Liver (tissue), 9 donors: Measurements from ENCODE around the gene AOPEP. TPM values are rescaled to one million over a fixed set of nuclear protein-coding genes. Genes with fewer than 3 reads are reported as not detected.

Experiments used
- DNase-seq: peaks from one replicate; pipeline ENCODE4 v3.0.0-alpha.2; 2017; ENCODE audit warnings: low spot score
- H3K27ac ChIP-seq, 2 donors: one replicate each; pipeline ENCODE4 v1.7.0; 2013; ENCODE audit warnings: inconsistent platforms in 2 of 2, low read length in 2 of 2, control low read depth in 1 of 2, low read depth in 1 of 2, mild to moderate bottlenecking in 1 of 2
- H3K27me3 ChIP-seq, 4 donors: one replicate each; pipeline versions ENCODE4 v1.6.1 to v1.7.0; 2013; ENCODE audit warnings: low read length in 3 of 4, inconsistent platforms in 1 of 4, mild to moderate bottlenecking in 1 of 4, moderate library complexity in 1 of 4; ENCODE audit not compliant: control insufficient read depth in 4 of 4, insufficient read depth in 4 of 4
- H3K36me3 ChIP-seq, 4 donors: one replicate each; pipeline versions ENCODE4 v1.6.1 to v1.7.0; 2013; ENCODE audit warnings: low read length in 3 of 4, mild to moderate bottlenecking in 3 of 4, low read depth in 1 of 4, moderate library complexity in 1 of 4; ENCODE audit not compliant: control insufficient read depth in 4 of 4, insufficient read depth in 3 of 4
- H3K4me1 ChIP-seq, 4 donors: one replicate each; pipeline versions ENCODE4 v1.6.1 to v1.7.0; 2013; ENCODE audit warnings: low read length in 3 of 4, mild to moderate bottlenecking in 3 of 4, moderate library complexity in 1 of 4; ENCODE audit not compliant: control insufficient read depth in 4 of 4, insufficient read depth in 4 of 4
- H3K4me3 ChIP-seq, 3 donors: one replicate each; pipeline versions ENCODE4 v1.6.1 to v1.7.0; 2013; ENCODE audit warnings: low read length in 3 of 3, control low read depth in 1 of 3, low read depth in 1 of 3, mild to moderate bottlenecking in 1 of 3
- H3K9ac ChIP-seq, 2 donors: one replicate each; pipeline ENCODE4 v1.7.0; 2013; ENCODE audit warnings: low read length in 2 of 2, mild to moderate bottlenecking in 2 of 2, moderate library complexity in 2 of 2, control low read depth in 1 of 2, low read depth in 1 of 2
- H3K9me3 ChIP-seq, 4 donors: one replicate each; pipeline versions ENCODE4 v1.6.1 to v1.7.0; 2013; ENCODE audit warnings: low read length in 3 of 4; ENCODE audit not compliant: control insufficient read depth in 4 of 4
- ATF3 ChIP-seq: IDR thresholded peaks from 2 replicates; pipeline ENCODE4 v1.6.1; 2016; ENCODE audit warnings: antibody characterized with exemption
- CTCF ChIP-seq: fragments of 150-350 bp; IDR thresholded peaks from 2 replicates; pipeline ENCODE4 v1.5.1; 2017; ENCODE audit warnings: improper control_type of control experiment, low read depth, low read length; ENCODE audit not compliant: missing input control
- EGR1 ChIP-seq, 2 donors: IDR thresholded peaks; 2 replicates each; pipeline ENCODE4 v1.6.1; 2016 to 2018; ENCODE audit warnings: antibody characterized with exemption in 2 of 2, low read depth in 2 of 2
- FOXA1 ChIP-seq: IDR thresholded peaks from 2 replicates; pipeline ENCODE4 v1.6.1; 2016; ENCODE audit warnings: antibody characterized with exemption
- GABPA ChIP-seq, 2 donors: IDR thresholded peaks in 1 of 2; conservative IDR thresholded peaks in 1 of 2; 2 replicates each; pipeline ENCODE4 v1.6.1; 2016; ENCODE audit warnings: antibody characterized with exemption in 2 of 2, mild to moderate bottlenecking in 1 of 2, moderate library complexity in 1 of 2
- HNF4A ChIP-seq, 2 donors: conservative IDR thresholded peaks; 2 replicates each; pipeline ENCODE4 v1.6.1; 2016; ENCODE audit warnings: antibody characterized with exemption in 2 of 2, mild to moderate bottlenecking in 2 of 2
- HNF4G ChIP-seq: IDR thresholded peaks from 2 replicates; pipeline ENCODE4 v1.6.1; 2016; ENCODE audit warnings: antibody characterized with exemption
- JUND ChIP-seq, 2 donors: IDR thresholded peaks; 2 replicates each; pipeline ENCODE4 v1.6.1; 2016; ENCODE audit warnings: antibody characterized with exemption in 2 of 2
- MAX ChIP-seq: IDR thresholded peaks from 2 replicates; pipeline ENCODE4 v1.6.1; 2016; ENCODE audit warnings: antibody characterized with exemption
- NR2F2 ChIP-seq: IDR thresholded peaks from 2 replicates; pipeline ENCODE4 v1.6.1; 2016; ENCODE audit warnings: antibody characterized with exemption
- RAD21 ChIP-seq, 2 donors: IDR thresholded peaks; 2 replicates each; pipeline ENCODE4 v1.6.1; 2016; ENCODE audit warnings: antibody characterized with exemption in 2 of 2, mild to moderate bottlenecking in 2 of 2
- REST ChIP-seq: IDR thresholded peaks from 2 replicates; pipeline ENCODE4 v1.6.1; 2016; ENCODE audit warnings: antibody characterized with exemption, mild to moderate bottlenecking
- RXRA ChIP-seq, 2 donors: IDR thresholded peaks; 2 replicates each; pipeline ENCODE4 v1.6.1; 2017 to 2018; ENCODE audit warnings: antibody characterized with exemption in 2 of 2, mild to moderate bottlenecking in 1 of 2
- SP1 ChIP-seq: IDR thresholded peaks from 2 replicates; pipeline ENCODE4 v1.6.1; 2018; ENCODE audit warnings: antibody characterized with exemption, mild to moderate bottlenecking
- TAF1 ChIP-seq: conservative IDR thresholded peaks from 2 replicates; pipeline ENCODE4 v1.6.1; 2016; ENCODE audit warnings: antibody characterized with exemption, mild to moderate bottlenecking
- YY1 ChIP-seq: IDR thresholded peaks from 2 replicates; pipeline ENCODE4 v1.6.1; 2016; ENCODE audit warnings: antibody characterized with exemption, mild to moderate bottlenecking
- ZBTB33 ChIP-seq: IDR thresholded peaks from 2 replicates; pipeline ENCODE4 v1.6.1; 2016; ENCODE audit warnings: antibody characterized with exemption
- whole genome bisulfite sequencing: extraction: QIAGEN DNeasy Blood & Tissue Kit; methylation state at CpG from one replicate; pipeline ENCODE4 v1.1.7; 2013; 5-methylcytosine and 5-hydroxymethylcytosine counted together
- polyA plus RNA-seq, 2 donors: library from polyadenylated mRNA; stranded (reverse) in 1 of 2; unstranded in 1 of 2; fragments of 200-250 nt in 1 of 2; fragments of >200 nt in 1 of 2; fragmentation: Nextera tagmentation in 1 of 2; extraction: Ambion mirVana in 1 of 2; gene quantifications; one replicate each; pipeline versions ENCODE4 v1.2.1 to v1.2.3, GENCODE V29; 2013 to 2015
- total RNA-seq, 2 donors: library from RNA; depleted of rRNA; stranded (reverse); fragments of >200 nt; gene quantifications; one replicate each; pipeline ENCODE4 v1.2.3, GENCODE V29; 2014
- donor health status: healthy.
- donor health status: healthy.
- donor health status: healthy.
- donor health status: healthy.
- donor health status: healthy.

Gene AOPEP
- total and polyA plus RNA-seq, 4 donors: 22.2 to 77.1 (median 34.8) TPM

- Histone ChIP-seq H3K27ac (peak overlapping the region in 1 of 2 donors; percentile 7), H3K4me1 (peaks cover 10 to 82% (median 62%) of the 10 kb centered on the region in 4 donors), H3K36me3 (peaks cover 10 to 54% (median 38%) of the 10 kb centered on the region in 4 donors), H3K9me3 (no peaks in the 10 kb centered on the region), H3K9ac (no peak overlapping the region), H3K27me3 (no peaks in the 10 kb centered on the region), H3K4me3 (no peak overlapping the region)
- TF ChIP-seq ATF3 (no peak), TAF1 (no peak), JUND (IDR thresholded peaks at IDR 0.05) (no peak), ZBTB33 (no peak), NR2F2 (no peak), SP1 (no peak), GABPA (IDR thresholded peaks at IDR 0.05 in 1 of 2, conservative IDR thresholded peaks at IDR 0.05 in 1 of 2) (no peak), YY1 (no peak), FOXA1 (no peak), RAD21 (IDR thresholded peaks at IDR 0.05) (no peak), HNF4A (conservative IDR thresholded peaks at IDR 0.05) (no peak), RXRA (IDR thresholded peaks at IDR 0.05) (no peak), REST (no peak), EGR1 (IDR thresholded peaks at IDR 0.05; ENCODE audit: low read depth in 2 of 2) (no peak), HNF4G (no peak)
- no peak for DNase-seq
- 59% methylated on average over 5 of the region's 5 CpGs for WGBS
These were observed 333.7 kb downstream of the AOPEP start for GRCh38 chr9:95060234-95060633.

GRCh38 chr9:95060916-95061315, 334.4 kb downstream of the AOPEP start:
- Histone ChIP-seq H3K9me3 (no peaks in the 10 kb centered on the region), H3K4me3 (no peak overlapping the region), H3K27me3 (no peaks in the 10 kb centered on the region), H3K9ac (no peak overlapping the region), H3K27ac (no peak overlapping the region), H3K4me1 (peaks cover 16 to 82% (median 61%) of the 10 kb centered on the region in 4 donors), H3K36me3 (peaks cover 12 to 49% (median 37%) of the 10 kb centered on the region in 4 donors)
- DNase-seq: no peak
- WGBS: 86% methylated on average over 2 of the region's 2 CpGs
- TF ChIP-seq JUND (IDR thresholded peaks at IDR 0.05) (no peak), REST (no peak), CTCF (no peak), ATF3 (no peak), HNF4A (conservative IDR thresholded peaks at IDR 0.05) (no peak), HNF4G (no peak), MAX (no peak), RXRA (IDR thresholded peaks at IDR 0.05) (no peak), NR2F2 (no peak)
